ENCODE results near the gene RRN3. TPM values are rescaled to one million over a fixed set of nuclear protein-coding genes. Genes with fewer than 3 reads are reported as not detected.

The RRN3 gene
- polyA plus RNA-seq, 2 of the 4 experiments (the other 2 are of a cell fraction) = 34.0 to 95.7 TPM

GRCh38 chr16:15057681-15058417 is 36.2 kb downstream of the RRN3 start:
- ATAC-seq = no peak
- ChIA-PET POLR2A (interaction anchor here (0.6 to 1.3 kb wide), 2 partner anchors 33 to 36 kb away, joined by 3 read pairs; partner anchors contain the start of gene RRN3), CTCF (interaction anchor here (0.8 to 3.9 kb wide), 3 partner anchors 13 to 100 kb away, joined by 3 to 12 read pairs (median 4); no protein-coding TSS in a partner anchor)
- Histone ChIP-seq H3K4me3 (no peak overlapping the region), H3K4me2 (no peak overlapping the region), H3K4me1 (peaks cover 6% of the 10 kb centered on the region; the same call in 1 of the 3 replicates), H3K27ac (no peak overlapping the region), H3K9me3 (no peaks in the 10 kb centered on the region)
- FAIRE-seq = no peak
- TF ChIP-seq MAX (IDR thresholded peaks at IDR 0.05) = no peak
- no peak for TF ChIP-seq GATA3 (IDR thresholded peaks at IDR 0.05; ENCODE audit: borderline replicate concordance)
- no peak for TF ChIP-seq BCL3 (IDR thresholded peaks at IDR 0.05)
- no peak for TF ChIP-seq ELK1 (IDR thresholded peaks at IDR 0.05; ENCODE audit: low read depth, low read length)
- TF ChIP-seq CEBPB (IDR thresholded peaks at IDR 0.05) = no peak
- TF ChIP-seq REST (IDR thresholded peaks at IDR 0.05) = no peak
- no peak for TF ChIP-seq ZSCAN20 (CRISPR knock-in tag; IDR thresholded peaks at IDR 0.05)
- no peak for TF ChIP-seq KDM5A (IDR thresholded peaks at IDR 0.05)
- TF ChIP-seq ZC3H11A (IDR thresholded peaks at IDR 0.05) = no peak
- WGBS (ENCODE audit: missing lambda C conversion rate) = 81% methylated on average over 7 of the region's 7 CpGs
- no peak for DNase-seq (ENCODE audit: low read depth in 1 of 2, low spot score in 1 of 2)

- peak overlapping the region; percentile 99 for H3K4me3 ChIP-seq
- 14% methylated on average over 22 of the region's 81 CpGs for WGBS (ENCODE audit: missing lambda C conversion rate)
- CTCF ChIA-PET = interaction anchor here (0.8 to 3.9 kb wide), 2 partner anchors 17 to 19 kb away, joined by 4 to 12 read pairs; no protein-coding TSS in a partner anchor
- H3K27ac ChIP-seq = peak overlapping the region; percentile 85 to 97
- POLR2A ChIA-PET = interaction anchor here (0.8 kb wide), 1 partner anchor 38 kb away, joined by 3 read pairs; the partner anchor contains the start of gene RRN3
- H3K4me1 ChIP-seq = no peaks in the 10 kb centered on the region
- FAIRE-seq = no peak
- peak; percentile 49 to 60 for ATAC-seq
- peak; percentile 19 to 30 for DNase-seq (ENCODE audit: low read depth in 1 of 2, low spot score in 1 of 2)
- H3K4me2 ChIP-seq = peak overlapping the region; percentile 80
- no peaks in the 10 kb centered on the region for H3K9me3 ChIP-seq
- no peak for TF ChIP-seq HMGXB4 (CRISPR knock-in tag; IDR thresholded peaks at IDR 0.05; ENCODE audit: borderline replicate concordance)
- TF ChIP-seq RAD21 (conservative IDR thresholded peaks at IDR 0.05 in 1 of 2, IDR thresholded peaks at IDR 0.05 in 1 of 2) = no peak
- no peak for TF ChIP-seq SREBF2 (IDR thresholded peaks at IDR 0.05)
- no peak for TF ChIP-seq MAX (IDR thresholded peaks at IDR 0.05)
- TF ChIP-seq KDM5A (IDR thresholded peaks at IDR 0.05) = no peak
- TF ChIP-seq FOSB (CRISPR knock-in tag; IDR thresholded peaks at IDR 0.05) = no peak
- no peak for TF ChIP-seq NR3C1 (IDR thresholded peaks at IDR 0.05)
- no peak for TF ChIP-seq REST (IDR thresholded peaks at IDR 0.05)
- no peak for TF ChIP-seq HOXA7 (CRISPR knock-in tag; IDR thresholded peaks at IDR 0.05)
- TF ChIP-seq ZC3H11A (IDR thresholded peaks at IDR 0.05) = no peak
- no peak for TF ChIP-seq MAZ (IDR thresholded peaks at IDR 0.05; ENCODE audit: borderline replicate concordance, low read depth, low read length)
- no peak for TF ChIP-seq CEBPB (IDR thresholded peaks at IDR 0.05)
- no peak for TF ChIP-seq CBX2 (IDR thresholded peaks at IDR 0.05; ENCODE audit: borderline replicate concordance, low read depth)
- no peak for TF ChIP-seq HOXB13 (CRISPR knock-in tag; IDR thresholded peaks at IDR 0.05; ENCODE audit: low read depth)
- no peak for TF ChIP-seq EP300 (IDR thresholded peaks at IDR 0.05)
Measured at GRCh38 chr16:15055141-15056053, 38.7 kb downstream of the RRN3 start.
